Activated naive CD8-positive, alpha-beta T cell treated with anti-CD3 and anti-CD28 coated beads, Interleukin-2, amount 50 U/mL, for 16 hours (primary cell): Measurements from ENCODE around the gene SRCIN1.
"Not testable (repeated sequence)": the region's sequence is repeated elsewhere in the genome, so short reads cannot be mapped to it uniquely, and the experiment has no call there.

Source experiments
- DNase-seq: peaks from one replicate; pipeline ENCODE4 v3.0.0-alpha.2; 2020; ENCODE audit warnings: low read depth, low spot score

SRCIN1 gene

DNA sequence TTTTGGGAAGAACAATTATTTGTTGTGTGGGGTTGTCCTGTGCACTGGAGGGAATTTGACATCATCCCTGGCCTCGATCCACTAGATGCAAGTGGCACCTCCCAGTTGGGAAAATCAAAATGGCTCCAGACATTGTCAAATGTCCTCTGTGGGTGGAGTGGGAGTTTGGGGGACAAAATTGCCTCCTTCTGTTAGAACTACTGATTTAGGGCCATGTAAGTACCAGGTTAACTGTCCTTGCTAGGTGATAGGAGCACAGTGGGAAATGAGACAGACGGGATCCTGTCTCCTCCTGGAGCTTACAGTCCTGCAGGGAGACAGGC is 120.6 kb downstream of the SRCIN1 start:
- no peak for DNase-seq

DNA sequence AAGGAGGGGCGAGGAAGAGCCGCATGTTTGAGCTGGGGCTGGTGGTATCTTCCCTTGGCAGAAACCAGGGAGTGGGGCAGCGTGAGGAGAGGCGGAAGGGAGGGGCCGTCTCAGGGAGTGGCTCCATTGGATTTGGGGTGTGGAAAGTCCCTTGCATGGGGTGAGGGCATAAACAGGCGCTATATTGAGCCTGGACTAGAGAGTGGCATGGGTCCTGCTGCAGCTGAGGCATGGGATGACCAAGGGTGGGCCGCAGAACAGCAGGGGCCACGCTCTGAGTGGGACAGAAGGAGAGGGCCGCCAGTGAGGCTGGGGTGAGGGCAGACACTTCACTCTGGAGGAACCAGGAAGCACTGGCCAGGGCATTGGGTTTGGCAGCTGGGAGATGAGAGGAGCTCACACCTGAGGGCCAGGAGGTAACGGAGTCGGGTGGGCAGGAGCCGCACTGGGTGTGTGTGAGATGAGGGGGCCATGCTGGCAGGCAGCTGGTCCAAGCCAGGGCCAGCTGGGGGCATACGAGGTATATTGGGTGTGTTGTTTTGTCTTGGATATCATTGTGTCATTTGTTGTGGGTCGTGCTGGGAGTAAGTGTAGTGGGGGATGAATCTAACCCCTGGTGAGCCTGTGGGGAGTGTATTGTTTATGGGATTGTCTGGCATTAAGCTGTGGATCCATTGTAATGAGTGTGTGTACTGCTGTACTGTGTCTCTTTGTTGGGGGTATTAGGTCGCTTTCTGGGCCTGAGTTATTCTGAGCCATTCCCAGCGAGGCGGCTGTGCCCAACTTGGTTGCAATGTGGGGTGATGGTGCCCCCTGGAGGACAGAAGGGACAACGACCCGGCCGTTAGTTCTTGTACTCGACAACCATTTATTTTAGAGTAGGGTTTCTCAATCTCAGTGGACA is 121.3 kb downstream of the SRCIN1 start:
- DNase-seq: peak; percentile 30

DNA sequence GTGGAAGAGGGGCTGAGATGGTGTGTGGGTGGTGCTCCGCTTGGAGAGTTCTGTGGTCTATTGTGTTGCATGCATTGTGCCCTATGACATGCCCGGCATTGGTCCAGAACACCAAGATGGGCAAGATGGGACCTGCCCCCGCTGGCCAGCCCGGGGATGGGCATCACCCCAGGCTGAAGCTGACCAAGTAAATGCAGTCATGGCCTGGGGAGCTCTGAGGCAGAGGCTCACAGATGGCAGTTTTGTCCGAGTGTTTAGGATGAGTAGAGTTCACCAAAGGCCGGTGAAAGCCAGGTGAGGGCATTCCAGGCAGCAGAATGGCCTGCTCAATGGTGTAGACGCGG is 123.1 kb downstream of the SRCIN1 start:
- DNase-seq: not testable (repeated sequence)

DNA sequence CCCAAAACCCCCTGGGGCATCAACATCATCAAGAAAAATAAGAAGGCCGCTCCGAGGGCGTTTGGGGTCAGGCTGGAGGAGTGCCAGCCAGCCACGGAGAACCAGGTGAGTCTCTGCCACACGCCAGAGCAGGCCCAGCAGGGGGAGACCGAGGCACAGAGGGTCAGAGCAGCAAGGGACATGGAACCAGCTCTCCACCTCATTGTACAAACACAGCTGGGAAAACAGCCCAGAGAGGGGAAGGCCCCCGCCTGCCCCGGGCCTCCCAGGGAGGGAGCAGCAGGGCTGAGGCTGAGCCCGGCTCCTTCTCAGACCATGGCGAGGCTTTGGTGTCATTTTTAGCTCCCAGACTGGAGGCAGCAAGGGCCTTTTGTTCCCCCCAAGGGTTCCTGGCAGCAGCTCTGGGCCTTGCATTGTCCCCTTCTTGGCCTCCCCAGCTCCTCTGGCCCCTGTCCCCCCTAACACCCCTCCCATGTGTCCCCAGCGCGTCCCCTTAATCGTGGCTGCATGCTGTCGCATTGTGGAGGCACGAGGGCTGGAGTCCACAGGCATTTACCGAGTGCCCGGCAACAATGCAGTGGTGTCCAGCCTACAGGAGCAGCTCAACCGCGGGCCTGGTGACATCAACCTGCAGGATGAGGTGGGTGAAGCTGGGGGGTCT is 123.6 kb downstream of the SRCIN1 start:
- DNase-seq: not testable (repeated sequence)
